HG03520 (cell line): Measurements from ENCODE around the gene CBARP.

Experiments
- ATAC-seq: cut with Tn5 transposase; IDR thresholded peaks from one replicate; pipeline ENCODE4 v1.9.1; 2021; ENCODE audit warnings: mild to moderate bottlenecking, moderate library complexity; ENCODE audit not compliant: unreplicated experiment

CBARP gene, protein sequence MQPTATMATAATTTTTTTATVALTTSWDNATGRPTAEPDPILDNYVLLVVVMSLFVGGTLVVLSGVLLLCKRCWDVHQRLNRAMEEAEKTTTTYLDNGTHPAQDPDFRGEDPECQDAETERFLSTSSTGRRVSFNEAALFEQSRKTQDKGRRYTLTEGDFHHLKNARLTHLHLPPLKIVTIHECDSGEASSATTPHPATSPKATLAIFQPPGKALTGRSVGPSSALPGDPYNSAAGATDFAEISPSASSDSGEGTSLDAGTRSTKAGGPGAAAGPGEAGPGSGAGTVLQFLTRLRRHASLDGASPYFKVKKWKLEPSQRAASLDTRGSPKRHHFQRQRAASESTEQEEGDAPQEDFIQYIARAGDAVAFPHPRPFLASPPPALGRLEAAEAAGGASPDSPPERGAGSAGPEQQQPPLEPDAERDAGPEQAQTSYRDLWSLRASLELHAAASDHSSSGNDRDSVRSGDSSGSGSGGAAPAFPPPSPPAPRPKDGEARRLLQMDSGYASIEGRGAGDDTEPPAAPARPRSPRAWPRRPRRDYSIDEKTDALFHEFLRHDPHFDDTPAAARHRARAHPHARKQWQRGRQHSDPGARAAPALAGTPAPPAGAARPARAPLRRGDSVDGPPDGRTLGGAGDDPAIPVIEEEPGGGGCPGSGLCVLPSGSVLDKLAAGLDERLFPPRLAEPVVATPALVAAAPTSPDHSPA

DNA sequence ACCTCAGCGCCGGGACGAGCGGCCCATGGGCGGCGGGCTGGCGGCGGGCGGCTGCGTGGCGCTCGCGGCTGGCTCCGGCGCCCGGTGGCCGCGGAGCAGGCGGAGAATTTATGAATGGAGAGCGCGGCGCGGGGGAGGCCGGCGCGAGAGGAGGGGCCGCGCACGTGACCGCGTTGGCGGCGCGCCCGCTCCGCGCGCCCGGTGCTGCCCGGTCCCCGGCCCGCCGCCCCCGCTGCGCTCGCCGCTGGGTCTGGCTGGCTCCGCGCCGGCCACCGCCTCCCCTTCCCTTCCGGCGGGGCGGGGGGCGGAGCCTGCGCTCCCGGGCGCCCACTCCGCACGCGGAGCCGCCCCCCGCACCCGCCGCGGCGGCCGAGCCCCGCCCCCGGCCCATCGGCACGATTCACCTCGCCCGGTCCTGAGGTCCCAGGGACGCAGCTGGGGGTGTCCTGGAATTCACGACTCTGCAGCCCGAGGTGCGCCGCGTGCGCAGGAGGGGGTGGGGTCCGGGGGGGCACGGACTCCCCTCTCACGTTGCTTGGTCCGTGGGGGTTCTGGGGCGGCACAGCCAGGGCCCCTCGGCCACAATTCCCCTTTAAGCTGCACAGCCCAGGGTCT is at the start of gene CBARP:
TSS of gene CBARP (minus strand) at position 252 of the 615 bp plus-strand sequence. CDS start 1,905 bp downstream, outside the sequence.
- ATAC-seq = no peak

DNA sequence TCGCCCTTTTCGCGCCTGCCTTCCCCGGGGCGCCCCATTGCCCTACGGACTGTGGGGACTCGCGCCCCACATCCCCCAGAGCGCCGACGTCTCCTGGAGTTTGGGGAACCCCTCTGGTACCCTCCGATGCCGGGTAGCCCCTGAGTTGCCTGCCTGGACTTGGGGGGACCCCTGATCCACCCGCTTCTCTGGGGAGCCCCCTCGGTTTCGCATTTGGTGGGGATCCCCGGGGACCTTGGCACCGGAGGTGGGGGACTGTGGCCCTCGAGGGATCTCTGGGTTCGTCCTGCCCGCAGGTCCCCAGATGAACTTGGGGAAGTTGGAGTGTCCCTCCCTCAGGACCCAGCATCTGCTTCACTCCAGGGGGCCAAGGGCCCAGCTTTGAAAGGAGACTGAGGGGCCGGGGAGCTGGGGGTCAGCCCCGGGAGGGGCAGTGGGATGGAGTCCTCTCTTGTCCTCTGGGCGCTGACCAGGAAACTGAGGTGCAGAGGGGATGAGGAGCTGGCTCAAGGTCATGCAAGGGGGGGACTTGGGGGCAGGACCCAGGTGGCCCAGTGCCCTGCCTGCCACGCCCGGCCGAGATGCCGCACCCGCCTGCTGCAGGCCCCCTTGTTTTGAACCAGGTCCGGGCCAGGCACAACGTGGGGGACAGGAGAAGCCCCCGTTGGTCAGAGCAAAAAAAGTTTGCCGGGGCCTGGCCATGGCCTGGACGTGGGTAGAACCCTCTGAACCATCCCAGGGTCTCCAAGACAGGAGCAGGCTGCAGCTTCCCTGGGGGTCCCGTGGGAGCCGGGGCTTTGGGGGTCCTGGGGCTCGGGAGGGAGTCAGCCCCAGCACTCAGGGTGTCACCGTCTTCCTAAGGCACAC is 48.9 kb upstream of the CBARP start:
- ATAC-seq = no peak

DNA sequence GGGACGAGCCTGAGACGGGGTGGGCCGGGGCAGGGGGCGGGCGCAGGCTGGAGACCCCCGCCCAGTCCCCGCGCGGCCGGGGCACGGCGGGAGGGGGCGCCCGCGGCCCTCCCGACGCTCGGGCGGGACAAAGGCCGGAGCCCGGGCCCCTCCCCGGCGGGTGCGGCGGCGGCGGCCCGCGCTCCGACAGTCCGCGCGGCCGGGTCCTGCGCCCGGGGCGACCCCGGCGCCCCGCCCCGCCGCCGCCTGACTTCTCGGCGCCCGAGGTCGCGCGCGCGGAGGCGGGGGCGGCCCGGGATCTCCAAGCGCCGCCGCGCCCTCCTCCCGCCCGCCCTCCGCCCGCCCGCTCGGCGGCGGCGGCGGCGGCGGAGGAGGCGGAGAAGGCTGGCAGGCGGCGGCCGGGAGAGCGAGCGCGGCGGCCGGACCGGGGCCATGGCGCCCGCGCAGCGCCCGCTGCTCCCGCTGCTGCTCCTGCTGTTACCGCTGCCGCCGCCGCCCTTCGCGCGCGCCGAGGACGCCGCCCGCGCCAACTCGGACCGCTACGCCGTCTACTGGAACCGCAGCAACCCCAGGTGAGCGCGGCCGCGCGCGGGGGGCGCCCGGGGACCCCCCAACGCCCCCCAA is 48.0 kb upstream of the CBARP start, which contains the start of gene EFNA2:
TSS of gene EFNA2 (plus strand) at position 137 of the 624 bp plus-strand sequence. CDS start at position 433, 296 bp downstream.
- no peak for ATAC-seq

DNA sequence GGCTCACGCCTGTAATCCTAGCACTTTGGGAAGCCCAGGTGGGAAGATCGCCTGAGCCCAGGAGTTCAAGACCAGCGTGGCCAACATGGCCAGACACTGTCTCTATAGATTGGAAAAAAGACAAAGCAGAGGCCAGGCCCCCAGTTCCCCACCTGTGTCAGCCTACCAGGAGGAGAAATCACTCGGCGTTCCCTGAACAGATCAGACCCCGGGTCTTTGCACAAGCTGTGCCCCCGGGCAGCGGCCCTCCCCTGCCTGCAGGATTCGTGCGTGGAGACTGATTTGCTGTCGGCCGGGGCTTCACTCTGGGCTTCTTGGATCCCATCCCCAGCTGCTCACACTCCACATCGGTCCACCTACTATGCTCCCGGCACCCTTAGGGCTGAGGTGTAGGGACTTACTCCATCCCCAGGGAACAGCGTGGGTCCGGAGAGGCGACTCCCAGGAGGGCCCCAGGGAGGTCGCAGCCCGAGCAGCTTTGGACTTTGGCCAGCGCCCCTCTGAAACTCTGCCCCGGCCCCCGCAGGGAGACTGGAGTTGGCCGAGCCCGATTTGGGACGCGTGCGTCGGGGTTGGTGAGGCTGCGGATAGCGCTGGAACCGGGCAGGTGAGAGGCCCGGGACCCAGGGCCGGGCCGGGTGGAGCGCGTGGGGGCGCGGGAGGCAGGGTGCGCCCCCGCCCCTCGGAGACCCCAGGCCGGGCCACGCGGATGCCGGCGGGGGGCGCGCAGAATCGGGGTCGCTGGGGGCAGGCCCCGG is 47.4 kb upstream of the CBARP start:
- ATAC-seq = no peak

DNA sequence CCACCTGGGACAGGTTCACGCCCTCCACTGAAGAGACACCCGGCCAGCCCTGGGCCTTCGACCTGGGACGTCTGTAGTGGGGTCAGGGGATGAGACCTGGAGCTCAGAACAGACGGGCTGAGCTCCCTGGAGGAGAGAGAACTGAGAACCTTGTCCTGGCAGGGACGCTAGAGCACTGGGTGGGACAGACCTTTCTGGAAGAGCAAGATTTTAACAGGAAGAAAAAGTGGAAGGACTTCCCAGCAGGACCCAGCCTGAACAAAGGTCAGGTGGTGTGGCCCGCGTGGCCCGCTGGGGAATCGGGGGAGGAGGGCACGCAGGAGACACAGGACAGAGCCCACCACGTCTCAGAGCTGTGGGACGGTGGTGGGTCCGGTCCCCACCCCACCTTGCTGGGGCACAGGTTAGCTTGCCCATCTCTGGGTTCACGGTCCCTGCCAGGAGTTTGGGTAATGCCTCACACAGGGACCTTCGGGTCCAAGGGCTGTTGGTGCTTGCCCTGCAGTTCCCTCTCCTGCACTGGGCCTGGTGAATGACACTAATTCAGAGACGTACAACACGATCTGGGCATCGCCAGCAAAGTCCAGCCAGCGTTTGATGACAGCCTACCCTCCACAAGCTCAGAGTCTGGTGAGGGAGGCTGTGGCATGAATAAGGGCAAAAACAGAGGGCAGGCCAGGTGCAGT is 46.6 kb upstream of the CBARP start:
- no peak for ATAC-seq

DNA sequence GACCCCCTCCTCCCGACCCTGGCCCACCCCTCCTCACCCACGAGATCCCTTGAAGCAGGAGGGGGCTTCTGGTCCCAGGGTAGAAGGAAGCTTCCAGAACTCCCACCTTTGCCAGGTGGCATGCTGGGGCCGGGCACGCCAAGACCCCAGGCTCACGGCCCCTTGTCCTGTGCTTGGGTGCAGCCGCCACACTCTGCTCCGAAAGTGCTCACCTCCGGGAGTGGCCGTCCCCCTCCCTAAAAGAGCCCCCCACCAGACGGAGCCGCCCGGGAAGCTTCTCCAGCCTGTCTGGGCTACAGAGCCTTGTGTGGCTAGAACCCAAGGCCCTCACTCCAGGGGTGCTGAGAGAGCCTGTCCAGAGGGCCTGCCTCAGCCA is 46.1 kb upstream of the CBARP start:
- no peak for ATAC-seq

DNA sequence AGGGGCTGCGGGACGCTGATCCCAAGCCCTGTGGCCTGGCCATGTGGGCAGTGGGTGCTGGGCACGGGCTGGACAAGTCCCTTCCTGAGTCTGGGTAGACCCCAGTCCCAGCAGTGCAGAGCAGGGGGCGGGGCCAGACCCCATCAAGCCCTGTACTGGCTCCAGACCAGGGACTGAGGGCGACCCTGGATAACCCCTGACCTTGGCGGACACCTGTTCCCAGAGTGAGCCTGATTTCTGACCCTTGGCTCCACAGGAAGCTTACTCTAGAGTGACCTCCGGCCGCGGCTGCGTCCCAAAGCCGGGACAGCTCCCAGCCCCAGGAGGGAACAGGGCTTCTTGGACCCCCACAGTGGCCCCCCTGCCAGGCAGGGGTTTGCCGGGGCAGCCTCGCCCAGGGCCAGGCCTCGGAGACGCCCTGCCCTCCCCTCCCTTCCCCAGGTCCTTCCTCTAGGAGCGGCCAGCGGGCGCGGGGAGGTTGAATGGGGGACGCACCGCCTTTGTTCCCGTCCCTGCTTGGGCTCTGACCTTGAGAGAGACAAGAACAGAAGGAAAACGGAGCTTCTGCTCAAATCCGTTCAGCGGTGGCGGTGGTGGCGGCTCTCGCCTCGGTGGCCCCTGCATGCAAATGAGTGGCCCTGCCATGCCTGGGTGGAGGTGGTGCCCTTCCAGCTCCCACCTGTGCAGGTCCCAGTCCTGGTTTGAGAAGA is 45.6 kb upstream of the CBARP start:
- ATAC-seq = no peak

DNA sequence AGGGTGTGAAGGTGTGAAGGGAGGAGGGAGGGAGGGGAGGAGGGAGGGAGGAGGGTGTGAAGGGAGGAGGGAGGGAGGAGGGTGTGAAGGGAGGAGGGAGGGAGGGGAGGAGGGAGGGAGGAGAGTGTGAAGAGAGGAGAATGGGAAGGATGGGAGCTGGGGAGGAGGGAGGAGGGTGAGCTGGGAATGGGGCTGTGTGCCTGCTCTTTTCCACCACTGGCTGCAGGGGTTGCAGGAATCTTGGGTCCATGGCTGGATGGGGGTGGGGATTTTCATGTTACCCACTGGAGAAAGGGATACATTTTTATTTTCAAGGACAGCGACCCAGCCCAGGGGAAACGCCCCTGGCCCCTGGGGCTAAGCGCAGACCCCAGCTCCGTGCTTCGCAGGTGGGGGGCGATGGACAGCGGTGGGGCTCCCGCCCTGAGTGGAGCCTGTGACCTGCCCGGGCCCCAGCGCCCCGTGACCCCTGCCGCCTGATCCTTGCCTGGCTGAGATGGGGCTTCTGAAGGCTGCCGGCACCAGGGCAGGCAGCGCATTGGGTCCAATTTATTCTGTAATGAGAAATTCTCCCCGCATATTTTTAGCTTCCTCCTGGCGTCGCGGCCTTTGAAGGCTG is 44.9 kb upstream of the CBARP start:
- ATAC-seq = no peak

DNA sequence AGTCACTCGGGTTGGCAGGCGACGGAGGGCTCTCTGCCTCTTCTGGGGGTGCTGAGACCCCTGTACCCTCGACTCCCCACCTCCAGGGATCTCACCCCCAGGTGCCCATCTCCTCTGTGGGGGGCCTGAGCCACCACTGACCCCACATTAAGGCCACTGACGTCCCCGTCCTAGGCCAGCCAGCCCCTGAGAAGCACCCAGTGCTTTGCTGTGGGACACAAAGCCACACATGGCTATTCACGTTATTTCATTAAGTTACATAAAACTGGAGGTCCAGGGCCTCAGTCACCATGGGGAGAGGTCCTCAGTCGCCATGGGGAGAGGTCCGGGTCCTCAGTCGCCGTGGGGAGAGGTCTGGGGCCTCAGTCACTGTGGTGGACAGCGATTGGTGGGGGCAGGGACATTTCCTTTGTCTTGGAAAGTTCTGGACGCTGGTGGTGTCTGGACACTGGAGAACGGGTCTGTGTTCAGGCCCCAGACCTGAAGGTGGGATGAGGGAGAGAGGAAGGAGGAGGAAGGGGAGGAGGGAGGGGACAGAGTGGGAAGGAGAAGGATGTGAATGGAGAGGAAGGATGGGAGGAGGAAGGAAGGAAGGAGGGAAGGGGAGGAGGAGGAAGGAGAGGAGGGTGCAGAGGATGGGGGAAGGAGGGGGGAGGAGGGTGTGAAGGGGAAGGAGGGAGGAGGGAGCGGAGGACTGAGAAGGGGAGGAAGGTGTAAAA is 43.9 kb upstream of the CBARP start:
- ATAC-seq = no peak

DNA sequence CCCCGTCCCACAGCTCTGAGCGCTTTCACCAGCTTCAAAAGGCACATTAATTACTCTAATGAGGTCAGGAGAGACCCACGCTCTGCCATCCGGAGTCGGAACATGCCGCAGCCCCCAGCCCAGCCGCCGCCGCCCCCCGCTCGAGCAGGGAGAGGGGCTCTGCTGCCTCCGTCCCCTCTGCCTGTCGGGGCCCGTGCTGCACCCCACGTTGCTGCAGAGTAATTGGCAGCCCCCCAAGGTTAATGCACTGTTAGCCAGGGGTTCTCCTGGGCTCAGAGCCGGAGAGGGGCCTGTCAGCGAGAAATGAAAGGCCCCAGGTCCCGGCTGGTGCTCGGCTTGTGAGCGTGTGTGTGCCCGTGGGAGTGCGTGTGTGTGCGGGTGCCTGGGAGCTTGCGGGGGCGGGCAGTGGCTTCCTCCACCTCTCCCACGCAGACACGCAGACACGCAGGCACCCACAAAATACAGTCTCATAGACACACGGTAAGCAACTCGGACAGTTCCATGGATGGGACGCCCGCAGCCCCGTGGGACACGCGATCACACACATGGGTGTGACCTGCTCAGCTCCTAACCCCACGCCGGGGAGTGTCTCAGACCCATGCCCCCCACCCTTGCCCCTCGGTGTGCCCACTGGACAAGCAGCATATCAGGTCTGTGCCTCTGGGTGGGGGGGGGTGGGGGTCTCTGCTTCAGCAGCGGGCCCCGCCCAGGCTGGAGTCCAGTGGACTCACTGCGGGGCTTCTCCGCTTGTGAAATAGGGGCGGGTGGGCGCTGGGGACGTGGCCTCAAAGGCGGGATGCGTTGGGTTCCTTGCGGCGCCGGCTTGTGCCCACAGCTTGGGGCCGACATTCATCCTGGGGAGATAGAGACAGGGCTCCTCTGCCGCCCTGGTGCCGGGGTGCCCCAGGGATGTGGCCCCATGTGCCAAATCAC is 43.1 kb upstream of the CBARP start:
- no peak for ATAC-seq

DNA sequence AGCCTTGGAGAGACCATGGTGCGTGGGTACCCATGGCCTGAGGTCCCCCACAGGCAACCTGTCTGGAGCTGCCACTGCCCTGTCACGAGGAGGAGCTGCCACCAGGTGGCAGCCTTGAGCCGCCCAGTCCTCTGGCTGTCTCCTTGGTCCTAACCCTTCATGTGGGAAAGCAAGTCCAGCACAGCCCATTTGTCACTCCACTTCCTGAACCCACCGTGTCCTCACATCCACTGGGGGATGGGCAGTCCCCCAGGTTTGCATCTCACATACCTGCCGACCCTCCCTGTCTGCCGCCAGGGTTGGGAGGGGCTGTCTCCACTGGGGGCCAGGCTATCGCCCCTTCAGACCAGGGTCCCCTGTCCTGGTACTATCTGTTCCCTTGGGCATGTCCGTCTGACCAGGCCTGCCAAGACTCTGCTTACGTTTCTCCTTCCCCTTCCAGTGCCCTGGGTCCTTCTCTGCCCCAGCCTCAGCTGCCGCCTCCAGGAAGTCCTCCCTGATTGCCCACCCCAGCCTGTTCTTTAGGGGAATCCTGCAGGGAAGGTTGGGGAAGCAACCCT is 42.1 kb upstream of the CBARP start:
- no peak for ATAC-seq

DNA sequence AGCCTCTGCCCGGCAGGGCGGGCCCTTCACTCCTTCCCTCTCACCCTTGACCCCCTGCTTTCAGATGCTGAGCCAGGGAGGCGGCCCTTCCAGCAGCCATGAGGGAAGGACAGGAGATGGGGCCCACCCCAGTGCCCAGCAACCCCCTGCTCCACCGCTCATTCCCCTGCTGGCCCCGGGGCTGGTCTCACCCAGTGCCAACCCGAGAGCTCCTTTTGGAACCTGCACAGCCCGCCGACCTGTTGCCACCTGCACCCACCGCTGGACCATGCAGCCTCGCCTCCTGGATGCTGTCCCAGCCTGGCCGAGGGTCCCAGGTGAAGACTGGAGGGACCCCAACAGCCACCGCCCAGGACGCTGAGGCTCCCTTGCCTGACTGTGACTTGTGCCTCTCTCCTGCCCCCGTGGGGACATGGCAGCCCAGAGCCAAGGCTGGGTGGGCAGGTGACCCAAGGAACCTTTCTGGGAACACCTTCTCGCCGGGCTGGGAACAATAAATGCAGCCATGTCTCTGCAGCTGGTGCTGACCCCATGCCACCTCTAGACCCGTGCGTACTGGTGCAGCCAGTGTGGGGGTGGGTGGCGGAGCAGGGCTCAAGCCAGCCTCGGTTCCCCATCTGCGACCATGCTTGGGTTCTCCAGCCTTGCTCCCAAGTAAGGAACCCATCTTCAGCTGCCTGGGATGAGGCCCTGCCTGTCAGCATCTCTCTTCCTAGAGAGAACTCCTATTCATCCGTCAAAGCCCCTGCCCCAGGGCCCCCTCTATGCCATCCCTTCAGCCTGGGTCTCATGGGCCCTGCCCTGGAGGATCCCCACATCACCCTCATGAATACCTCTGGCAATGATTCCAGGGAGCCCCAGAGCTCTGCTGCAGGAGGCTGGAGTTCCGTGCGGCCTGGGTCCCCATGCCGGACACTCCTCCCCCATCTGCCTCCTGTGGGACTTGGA is 41.2 kb upstream of the CBARP start:
- ATAC-seq = no peak

DNA sequence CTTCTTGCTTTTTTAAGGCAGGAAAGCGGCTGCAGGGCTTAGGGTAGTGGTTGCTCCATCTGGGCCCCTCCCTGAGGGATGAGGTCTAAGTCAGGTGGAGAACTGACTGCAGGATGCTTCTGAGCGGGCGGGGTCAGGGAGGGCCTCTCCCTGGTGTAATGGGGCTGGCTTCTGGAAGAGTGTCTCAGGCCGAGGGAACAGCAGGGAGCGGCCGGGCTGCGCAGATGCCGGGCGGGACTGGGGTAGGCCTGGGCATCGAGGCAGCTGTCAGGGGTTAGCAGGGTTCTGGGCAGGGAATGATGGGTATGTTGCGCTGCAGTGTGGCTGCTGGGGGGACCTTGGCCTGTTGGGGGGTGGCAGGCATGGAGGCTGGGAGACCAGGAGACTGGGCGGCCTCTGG is 40.3 kb upstream of the CBARP start:
- ATAC-seq = no peak

DNA sequence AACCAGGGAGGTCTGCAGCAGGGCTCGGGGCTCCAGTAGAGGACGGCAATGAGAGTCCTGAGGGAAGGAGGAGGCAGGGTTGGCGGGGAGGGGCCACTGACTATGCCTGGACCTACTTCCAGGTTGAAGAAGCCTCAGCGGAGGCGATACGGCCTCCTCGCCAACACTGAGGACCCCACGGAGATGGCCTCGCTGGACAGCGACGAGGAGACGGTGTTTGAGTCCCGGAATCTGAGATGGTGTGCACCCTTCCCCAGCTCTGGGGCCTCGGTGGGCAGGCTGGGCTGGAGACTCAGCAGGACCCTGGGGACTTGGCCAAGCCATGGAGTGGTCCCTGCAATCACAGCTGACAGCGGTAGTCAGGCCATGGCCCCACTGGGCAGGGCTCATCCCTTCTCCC is 39.3 kb upstream of the CBARP start:
- no peak for ATAC-seq

DNA sequence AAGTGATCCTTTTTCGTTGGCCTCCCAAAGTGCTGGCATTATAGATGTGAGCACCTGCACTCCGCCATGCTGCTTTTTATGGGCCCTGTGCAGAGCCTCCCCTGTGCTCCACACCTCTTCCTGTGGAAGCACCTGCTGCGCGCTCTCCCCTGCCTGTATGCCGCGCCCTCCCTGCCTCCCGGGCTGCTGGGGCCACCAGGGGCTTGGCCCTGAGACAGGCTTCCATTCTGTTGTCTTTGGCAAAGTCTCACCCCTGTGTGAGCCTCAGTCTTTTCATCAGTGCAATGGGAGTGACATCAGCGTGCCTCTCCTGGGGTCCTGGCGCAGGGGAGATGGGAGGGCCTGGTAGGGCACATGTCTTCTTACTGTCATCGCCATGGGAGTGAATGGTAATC is 38.8 kb upstream of the CBARP start:
- ATAC-seq = no peak
